ENCODE results near the gene CNGA2. TPM values are rescaled to one million over a fixed set of nuclear protein-coding genes. Genes with fewer than 3 reads are reported as not detected.

The CNGA2 gene
- total RNA-seq, 2 experiments from 2014 or later, result not detected

DNA sequence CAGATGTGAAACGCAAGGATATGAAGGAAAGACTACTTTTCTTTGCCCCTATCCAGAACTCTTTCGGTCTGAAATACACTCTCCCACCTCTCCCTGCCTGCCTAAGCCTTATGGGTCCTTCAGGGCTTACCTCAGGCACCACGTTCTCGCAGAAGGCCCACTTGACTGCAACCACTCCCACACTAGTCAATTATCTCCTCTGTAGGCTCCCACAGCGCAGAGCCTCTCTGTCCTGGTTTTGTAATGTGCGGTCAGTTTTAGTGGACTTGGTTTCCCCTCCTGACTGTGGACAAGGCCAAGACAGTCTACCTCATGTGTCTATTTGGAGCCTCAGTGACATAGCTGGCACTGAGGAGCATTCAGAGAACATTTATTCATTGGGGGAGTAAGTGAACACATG is 11.1 kb downstream of the CNGA2 start:
- Mint-ChIP-seq H3K4me3 (no peak overlapping the region), H3K27me3 (no peaks in the 10 kb centered on the region), H3K4me1 (ENCODE audit: low read depth) (no peaks in the 10 kb centered on the region), H3K27ac (no peak overlapping the region), H3K36me3 (ENCODE audit: low read depth) (no peaks in the 10 kb centered on the region), H3K9me3 (no peaks in the 10 kb centered on the region)
- no peaks in the 10 kb centered on the region for H3K36me3 ChIP-seq (ENCODE audit: insufficient read depth, low read length)
- no peaks in the 10 kb centered on the region for H3K4me1 ChIP-seq (ENCODE audit: insufficient read depth, low read length)
- no peak overlapping the region for H3K27ac ChIP-seq (ENCODE audit: low read depth in 1 of 2, low read length in 2 of 2)
- DNase-seq, result no peak
- peaks cover 0 to 3% of the 10 kb centered on the region in 2 experiments for H3K27me3 ChIP-seq (ENCODE audit: control insufficient read depth in 1 of 2, insufficient read depth in 2 of 2, low read length in 2 of 2)
- no peak for ATAC-seq (ENCODE audit: poor library complexity)
- CTCF ChIA-PET, result no interaction called here
- no peaks in the 10 kb centered on the region for H3K9me3 ChIP-seq (ENCODE audit: control insufficient read depth in 1 of 2, insufficient read depth in 1 of 2, low read length in 2 of 2)
- intact Hi-C loops (cut with DNase I, micrococcal nuclease), result no loop called here
- no peak overlapping the region for H3K4me3 ChIP-seq (ENCODE audit: low read length)
- POLR2A ChIA-PET, result no interaction called here
- TF ChIP-seq, protein P1, sequence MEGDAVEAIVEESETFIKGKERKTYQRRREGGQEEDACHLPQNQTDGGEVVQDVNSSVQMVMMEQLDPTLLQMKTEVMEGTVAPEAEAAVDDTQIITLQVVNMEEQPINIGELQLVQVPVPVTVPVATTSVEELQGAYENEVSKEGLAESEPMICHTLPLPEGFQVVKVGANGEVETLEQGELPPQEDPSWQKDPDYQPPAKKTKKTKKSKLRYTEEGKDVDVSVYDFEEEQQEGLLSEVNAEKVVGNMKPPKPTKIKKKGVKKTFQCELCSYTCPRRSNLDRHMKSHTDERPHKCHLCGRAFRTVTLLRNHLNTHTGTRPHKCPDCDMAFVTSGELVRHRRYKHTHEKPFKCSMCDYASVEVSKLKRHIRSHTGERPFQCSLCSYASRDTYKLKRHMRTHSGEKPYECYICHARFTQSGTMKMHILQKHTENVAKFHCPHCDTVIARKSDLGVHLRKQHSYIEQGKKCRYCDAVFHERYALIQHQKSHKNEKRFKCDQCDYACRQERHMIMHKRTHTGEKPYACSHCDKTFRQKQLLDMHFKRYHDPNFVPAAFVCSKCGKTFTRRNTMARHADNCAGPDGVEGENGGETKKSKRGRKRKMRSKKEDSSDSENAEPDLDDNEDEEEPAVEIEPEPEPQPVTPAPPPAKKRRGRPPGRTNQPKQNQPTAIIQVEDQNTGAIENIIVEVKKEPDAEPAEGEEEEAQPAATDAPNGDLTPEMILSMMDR (IDR thresholded peaks at IDR 0.05), result no peak

DNA sequence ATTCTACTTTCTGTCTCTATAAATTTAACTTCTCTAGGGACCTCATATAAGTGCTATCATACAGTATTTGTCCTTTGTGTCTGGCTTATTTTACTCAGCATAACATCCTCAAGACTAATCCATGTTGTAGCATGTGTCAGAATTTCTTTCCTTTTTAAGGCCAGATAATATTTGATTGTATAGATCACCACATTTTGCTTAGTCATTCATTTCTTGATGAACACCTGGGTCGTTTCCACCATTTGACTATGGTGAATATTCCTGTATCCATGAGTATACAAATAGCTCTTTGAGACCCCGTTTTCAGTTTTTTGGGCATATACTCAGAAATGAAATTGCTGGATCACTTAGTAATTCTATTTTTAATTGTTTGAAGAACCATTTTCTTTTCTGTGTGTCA is 12.0 kb downstream of the CNGA2 start:
- ChIA-PET POLR2A (no interaction called here), CTCF (no interaction called here)
- Mint-ChIP-seq H3K27me3 (peaks cover 7% of the 10 kb centered on the region), H3K36me3 (ENCODE audit: low read depth) (no peaks in the 10 kb centered on the region), H3K27ac (no peak overlapping the region), H3K4me1 (ENCODE audit: low read depth) (no peaks in the 10 kb centered on the region), H3K9me3 (no peaks in the 10 kb centered on the region), H3K4me3 (no peak overlapping the region)
- Histone ChIP-seq H3K27ac (ENCODE audit: low read depth in 1 of 2, low read length in 2 of 2) (no peak overlapping the region), H3K27me3 (ENCODE audit: control insufficient read depth in 1 of 2, insufficient read depth in 2 of 2, low read length in 2 of 2) (peaks cover 3 to 5% of the 10 kb centered on the region in 2 experiments), H3K9me3 (ENCODE audit: control insufficient read depth in 1 of 2, insufficient read depth in 1 of 2, low read length in 2 of 2) (no peaks in the 10 kb centered on the region), H3K4me1 (ENCODE audit: insufficient read depth, low read length) (no peaks in the 10 kb centered on the region), H3K4me3 (ENCODE audit: low read length) (no peak overlapping the region), H3K36me3 (ENCODE audit: insufficient read depth, low read length) (no peaks in the 10 kb centered on the region)
- intact Hi-C loops (cut with DNase I, micrococcal nuclease), result no loop called here
- no peak for ATAC-seq (ENCODE audit: poor library complexity)
- TF ChIP-seq, protein P1 (IDR thresholded peaks at IDR 0.05), result no peak
- DNase-seq, result no peak

DNA sequence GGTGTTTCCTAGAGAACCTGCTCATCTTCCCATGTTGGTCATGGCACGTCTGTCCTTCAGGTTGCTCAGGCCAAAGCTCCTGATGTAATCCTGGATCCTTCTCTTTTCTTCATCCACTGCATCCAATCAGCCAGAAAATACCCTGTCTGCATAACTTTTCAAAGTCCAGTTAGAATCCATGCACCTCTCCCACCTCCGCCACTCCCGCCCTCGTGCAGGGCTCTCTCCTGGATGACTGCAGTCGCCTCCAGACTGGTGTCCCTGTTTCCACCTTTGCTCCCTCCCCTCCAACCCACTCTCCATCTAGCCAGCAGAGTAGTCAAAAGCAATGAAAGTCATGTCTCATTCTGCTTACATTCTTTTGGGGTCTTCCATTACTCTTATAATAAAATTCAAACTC is 16.0 kb downstream of the CNGA2 start:
- Histone ChIP-seq H3K4me1 (ENCODE audit: insufficient read depth, low read length) (no peaks in the 10 kb centered on the region), H3K4me3 (ENCODE audit: low read length) (no peak overlapping the region), H3K27ac (ENCODE audit: low read depth in 1 of 2, low read length in 2 of 2) (no peak overlapping the region), H3K27me3 (ENCODE audit: control insufficient read depth in 1 of 2, insufficient read depth in 2 of 2, low read length in 2 of 2) (peaks cover 4 to 5% of the 10 kb centered on the region in 2 experiments), H3K36me3 (ENCODE audit: insufficient read depth, low read length) (no peaks in the 10 kb centered on the region), H3K9me3 (ENCODE audit: control insufficient read depth in 1 of 2, insufficient read depth in 1 of 2, low read length in 2 of 2) (peaks cover 0 to 3% of the 10 kb centered on the region in 2 experiments)
- ChIA-PET CTCF (no interaction called here), POLR2A (no interaction called here)
- DNase-seq (no peak), ATAC-seq (ENCODE audit: poor library complexity) (no peak)
- intact Hi-C loops (cut with DNase I, micrococcal nuclease), result no loop called here
- Mint-ChIP-seq H3K4me1 (ENCODE audit: low read depth) (no peaks in the 10 kb centered on the region), H3K27me3 (peaks cover 11% of the 10 kb centered on the region), H3K36me3 (ENCODE audit: low read depth) (no peaks in the 10 kb centered on the region), H3K27ac (no peak overlapping the region), H3K4me3 (no peak overlapping the region), H3K9me3 (no peaks in the 10 kb centered on the region)
- TF ChIP-seq, protein P1 (IDR thresholded peaks at IDR 0.05), result no peak
